ENCODE data around the gene RASEF. TPM values are rescaled to one million over a fixed set of nuclear protein-coding genes. Genes with fewer than 3 reads are reported as not detected.

RASEF gene
- total and polyA plus RNA-seq, 2 donors (not counting 3 experiments of a cell fraction or from before 2014, with no cell fraction given) = 0.11 TPM; not detected in 1

DNA sequence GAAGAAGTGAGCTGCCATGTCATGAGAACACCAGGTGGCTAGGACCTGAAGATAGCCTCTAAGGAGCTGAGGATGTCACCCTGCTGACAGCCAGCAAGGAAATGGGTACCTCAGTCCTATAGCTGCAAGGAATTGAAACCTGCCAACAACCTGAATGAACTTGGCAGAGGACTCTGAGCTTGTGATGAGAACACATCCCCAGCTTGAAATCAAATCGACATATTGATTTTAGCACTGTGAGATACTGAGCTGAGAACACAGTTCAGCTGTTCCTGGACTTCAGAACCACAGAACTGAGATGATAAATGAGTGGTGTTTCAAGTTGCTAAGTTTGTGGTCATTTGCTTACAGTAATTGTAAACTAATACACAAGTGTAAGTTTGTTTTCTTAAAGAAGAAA is 5.5 kb upstream of the RASEF start:
- H3K4me2 ChIP-seq (ENCODE audit: insufficient read depth, low read length) = no peak overlapping the region
- no peaks in the 10 kb centered on the region for H3K4me1 ChIP-seq (ENCODE audit: control insufficient read depth, extremely low read depth, insufficient read depth, low read length)
- H3K36me3 ChIP-seq (ENCODE audit: control insufficient read depth in 2 of 2, extremely low read depth in 1 of 2, insufficient read depth in 2 of 2, low read length in 2 of 2) = no peaks in the 10 kb centered on the region
- H3K27ac ChIP-seq (ENCODE audit: insufficient read depth, low read depth, low read length) = no peak overlapping the region
- no peaks in the 10 kb centered on the region for H3K9me3 ChIP-seq (replicated peaks; ENCODE audit: control insufficient read depth, insufficient read depth, low read length)
- peaks cover 4 to 12% of the 10 kb centered on the region in 2 experiments for H3K27me3 ChIP-seq (ENCODE audit: control insufficient read depth in 2 of 2, insufficient read depth in 2 of 2, low read length in 2 of 2)
- DNase-seq (ENCODE audit: low read depth, low spot score) (no peak), FAIRE-seq (no peak)
- dilution Hi-C loops (cut with MboI; ENCODE audit: extremely low pct_ligation_motif_present, low sequenced_read_pairs) (no loop called here), intact Hi-C loops (cut with micrococcal nuclease) (no loop called here)
- ChIA-PET POLR2A (no interaction called here), CTCF (no interaction called here)
- no peaks in the 10 kb centered on the region for H3K79me2 ChIP-seq (ENCODE audit: control insufficient read depth, insufficient read depth, low read length)
- H4K20me1 ChIP-seq (replicated peaks; ENCODE audit: control insufficient read depth, extremely low read depth, insufficient read depth, low read length) = no peaks in the 10 kb centered on the region
- no peak overlapping the region for H3K4me3 ChIP-seq (replicated peaks in 1 of 3; ENCODE audit: insufficient read depth in 1 of 3, low read depth in 1 of 3, low read length in 3 of 3)
- no peak overlapping the region for H3K9ac ChIP-seq (replicated peaks; ENCODE audit: extremely low read depth, insufficient read depth, low read length)
- no TSS peak for BruUV-seq (replicated peaks)
- H3K9me1 ChIP-seq (replicated peaks; ENCODE audit: control insufficient read depth, extremely low read depth, insufficient read depth, low read length) = no peaks in the 10 kb centered on the region
- TF ChIP-seq POLR2AphosphoS5 (IDR thresholded peaks at IDR 0.05; ENCODE audit: insufficient read depth, low read depth, low read length) (no peak), GATA2 (IDR thresholded peaks at IDR 0.05; ENCODE audit: insufficient read depth, insufficient read length, low read depth, low read length) (no peak), POLR2A (IDR thresholded peaks at IDR 0.05; ENCODE audit: low read depth, low read length) (no peak), CTCF (IDR thresholded peaks at IDR 0.05; ENCODE audit: extremely low read depth in 1 of 2, insufficient read depth in 1 of 2, low read depth in 1 of 2, low read length in 2 of 2) (no peak), MYC (IDR thresholded peaks at IDR 0.05; ENCODE audit: low read depth, low read length) (no peak), JUN (IDR thresholded peaks at IDR 0.05; ENCODE audit: borderline replicate concordance, insufficient read depth, insufficient read length, low read depth) (no peak)
- TF ChIP-seq, protein P1, sequence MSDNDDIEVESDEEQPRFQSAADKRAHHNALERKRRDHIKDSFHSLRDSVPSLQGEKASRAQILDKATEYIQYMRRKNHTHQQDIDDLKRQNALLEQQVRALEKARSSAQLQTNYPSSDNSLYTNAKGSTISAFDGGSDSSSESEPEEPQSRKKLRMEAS (IDR thresholded peaks at IDR 0.05; ENCODE audit: insufficient read depth, insufficient read length) = no peak
- no peak overlapping the region for H2AFZ ChIP-seq (ENCODE audit: low read depth, low read length)
